ENCODE data around the gene TMEM218. TPM values are rescaled to one million over a fixed set of nuclear protein-coding genes. Genes with fewer than 3 reads are reported as not detected.

TMEM218 gene
- total and polyA plus RNA-seq, 12 donors = 19.3 to 42.3 (median 25.8) TPM

DNA sequence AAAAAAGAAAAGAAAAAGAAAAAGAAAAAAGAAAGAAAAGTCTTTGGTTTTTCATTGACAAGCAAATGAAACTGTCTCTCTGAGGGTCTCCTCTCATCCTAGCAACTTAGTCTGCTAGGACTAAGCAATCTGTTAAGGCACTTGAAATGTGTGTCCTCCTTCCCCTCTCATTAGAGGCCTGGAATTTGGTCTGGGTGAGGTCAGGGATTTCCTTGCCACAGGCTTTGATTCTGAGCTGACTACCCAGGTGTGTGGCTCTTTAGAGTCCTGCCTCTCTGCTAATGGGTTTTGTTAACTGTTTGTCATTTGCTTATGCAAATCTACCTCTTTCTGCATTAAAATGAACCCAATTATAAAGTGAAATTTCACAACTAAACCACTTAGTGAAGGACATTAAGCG is 34.8 kb upstream of the TMEM218 start:
- TF ChIP-seq, protein P1, sequence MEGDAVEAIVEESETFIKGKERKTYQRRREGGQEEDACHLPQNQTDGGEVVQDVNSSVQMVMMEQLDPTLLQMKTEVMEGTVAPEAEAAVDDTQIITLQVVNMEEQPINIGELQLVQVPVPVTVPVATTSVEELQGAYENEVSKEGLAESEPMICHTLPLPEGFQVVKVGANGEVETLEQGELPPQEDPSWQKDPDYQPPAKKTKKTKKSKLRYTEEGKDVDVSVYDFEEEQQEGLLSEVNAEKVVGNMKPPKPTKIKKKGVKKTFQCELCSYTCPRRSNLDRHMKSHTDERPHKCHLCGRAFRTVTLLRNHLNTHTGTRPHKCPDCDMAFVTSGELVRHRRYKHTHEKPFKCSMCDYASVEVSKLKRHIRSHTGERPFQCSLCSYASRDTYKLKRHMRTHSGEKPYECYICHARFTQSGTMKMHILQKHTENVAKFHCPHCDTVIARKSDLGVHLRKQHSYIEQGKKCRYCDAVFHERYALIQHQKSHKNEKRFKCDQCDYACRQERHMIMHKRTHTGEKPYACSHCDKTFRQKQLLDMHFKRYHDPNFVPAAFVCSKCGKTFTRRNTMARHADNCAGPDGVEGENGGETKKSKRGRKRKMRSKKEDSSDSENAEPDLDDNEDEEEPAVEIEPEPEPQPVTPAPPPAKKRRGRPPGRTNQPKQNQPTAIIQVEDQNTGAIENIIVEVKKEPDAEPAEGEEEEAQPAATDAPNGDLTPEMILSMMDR (IDR thresholded peaks at IDR 0.05) = no peak
- no peak for TF ChIP-seq POLR2A (IDR thresholded peaks at IDR 0.05)
- intact Hi-C loops (cut with DNase I) = loop anchor here in 1 of 2 donors (10.0 kb wide), 1 partner anchor 191 kb away; the partner anchor contains the start of gene CCDC15
- Histone ChIP-seq H3K4me3 (no peak overlapping the region), H3K27ac (no peak overlapping the region), H3K36me3 (replicated peaks in 1 of 2) (no peaks in the 10 kb centered on the region), H3K4me1 (replicated peaks in 1 of 2) (peaks cover 0 to 6% of the 10 kb centered on the region in 2 donors), H3K27me3 (no peaks in the 10 kb centered on the region), H3K9me3 (replicated peaks in 1 of 3) (no peaks in the 10 kb centered on the region)
- 72 to 93% (median 84%) methylated on average over 1 of the region's 1 CpG for WGBS, 4 donors
- DNase-seq = no peak

DNA sequence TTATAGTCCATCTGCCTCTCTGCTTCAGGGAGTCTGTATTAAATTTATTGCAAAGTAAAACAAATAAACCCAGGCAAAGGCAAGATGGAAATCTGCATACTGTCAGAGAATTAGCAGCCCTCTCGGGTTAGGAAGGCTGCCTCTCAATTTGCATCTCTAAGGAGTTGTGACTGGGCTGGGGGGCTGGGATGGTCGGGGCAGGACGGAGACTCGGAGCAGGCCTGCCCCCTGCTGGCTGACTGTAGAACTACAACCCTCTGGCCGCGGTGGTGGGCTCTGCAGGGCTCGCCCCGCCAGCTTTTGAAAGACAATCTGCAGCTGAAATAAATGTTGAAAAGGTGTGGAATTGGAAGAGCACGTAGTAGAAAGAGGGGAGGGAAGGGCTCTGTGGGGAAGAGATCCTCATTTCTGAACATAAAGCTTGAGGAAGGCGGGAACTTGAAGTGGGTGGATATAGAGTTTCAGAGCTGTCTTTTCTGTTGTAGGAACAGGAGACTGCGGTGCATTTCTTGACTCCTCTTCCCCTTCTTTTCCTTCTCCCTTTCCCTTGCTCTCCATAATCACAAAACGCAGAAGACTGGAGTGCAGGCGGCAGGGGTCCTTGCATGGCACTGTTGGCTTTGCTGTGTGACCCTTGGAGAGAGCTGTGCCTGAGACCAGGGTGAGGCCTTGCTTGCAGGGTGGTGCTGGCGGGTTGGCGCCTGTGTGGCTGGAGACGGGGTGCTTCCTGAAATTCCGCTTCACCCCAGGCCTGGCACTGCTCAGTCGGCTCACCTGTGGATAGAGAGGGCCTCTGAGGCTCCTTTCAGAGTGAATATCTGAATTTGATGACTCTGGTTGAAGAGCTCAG is 30.5 kb upstream of the TMEM218 start:
- no peaks in the 10 kb centered on the region for H3K9me3 ChIP-seq (replicated peaks in 1 of 3)
- DNase-seq = peak in 6 of 7 donors; percentile 45 to 65 (median 51)
- no peak for TF ChIP-seq POLR2A (IDR thresholded peaks at IDR 0.05)
- TF ChIP-seq, protein P1 (IDR thresholded peaks at IDR 0.05) = peak; percentile 86 to 98 (median 96)
- intact Hi-C loops (cut with DNase I) = loop anchor here (5.0 to 10.0 kb wide), 2 partner anchors 180 to 187 kb away; partner anchors contain the start of gene CCDC15 (in 1 of the 2)
- no peak overlapping the region for H3K4me3 ChIP-seq
- H3K4me1 ChIP-seq (replicated peaks in 1 of 2) = peaks cover 0 to 10% of the 10 kb centered on the region in 2 donors
- H3K36me3 ChIP-seq (replicated peaks in 1 of 2) = no peaks in the 10 kb centered on the region
- 32 to 40% (median 34%) methylated on average over 16 to 18 of the region's 18 CpGs for WGBS, 4 donors
- H3K27me3 ChIP-seq = no peaks in the 10 kb centered on the region
- no peak overlapping the region for H3K27ac ChIP-seq

DNA sequence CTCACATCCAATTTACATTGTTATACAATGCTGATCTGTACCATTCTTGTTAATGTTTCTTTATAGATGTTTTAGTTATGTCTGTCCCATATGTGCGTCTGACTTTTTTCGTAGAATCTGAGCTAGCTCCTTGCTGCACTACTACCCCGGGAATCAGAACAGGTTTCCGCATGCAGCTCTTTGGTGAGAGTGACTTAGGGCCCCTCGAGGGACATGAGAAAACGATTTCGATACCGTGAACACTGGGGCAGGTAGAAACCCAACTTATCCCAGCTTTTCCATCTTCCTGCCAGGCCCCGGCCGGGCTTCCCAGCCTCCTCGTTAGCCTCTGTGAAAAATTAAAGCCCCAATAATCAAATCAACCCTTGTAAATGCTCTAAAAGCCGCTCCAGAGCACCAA is 29.8 kb upstream of the TMEM218 start:
- no peak for TF ChIP-seq POLR2A (IDR thresholded peaks at IDR 0.05)
- TF ChIP-seq, protein P1 (IDR thresholded peaks at IDR 0.05) = no peak
- Histone ChIP-seq H3K4me1 (replicated peaks in 1 of 2) (peaks cover 0 to 10% of the 10 kb centered on the region in 2 donors), H3K27ac (no peak overlapping the region), H3K9me3 (replicated peaks in 1 of 3) (no peaks in the 10 kb centered on the region), H3K27me3 (no peaks in the 10 kb centered on the region), H3K36me3 (replicated peaks in 1 of 2) (no peaks in the 10 kb centered on the region), H3K4me3 (no peak overlapping the region)
- peak in 1 of 7 donors; percentile 23 for DNase-seq
- WGBS, 4 donors = 63 to 69% (median 64%) methylated on average over 12 of the region's 12 CpGs
- intact Hi-C loops (cut with DNase I) = loop anchor here (5.0 to 10.0 kb wide), 2 partner anchors 179 to 186 kb away; partner anchors contain the start of gene CCDC15 (in 1 of the 2)

DNA sequence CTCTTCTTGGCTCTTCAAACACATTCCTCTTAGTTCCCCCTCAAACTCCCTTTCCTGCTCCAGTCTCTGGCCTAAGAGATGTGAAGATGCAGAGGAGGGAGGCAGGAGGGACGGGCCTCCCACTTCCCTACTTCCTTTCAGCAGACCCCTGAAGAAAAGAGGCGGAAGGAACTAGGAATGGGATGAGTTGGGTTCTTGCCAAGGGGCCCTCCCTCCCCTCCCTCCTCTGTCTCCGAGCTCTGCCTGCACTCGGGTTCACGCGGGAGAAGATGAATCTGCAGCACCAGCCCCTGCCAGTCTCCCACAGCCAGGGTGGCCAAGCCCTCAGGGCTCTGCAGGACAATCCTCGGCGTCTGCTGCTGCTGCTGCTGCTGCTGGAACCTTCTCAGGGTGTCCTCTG is 28.8 kb upstream of the TMEM218 start:
- intact Hi-C loops (cut with DNase I) = loop anchor here (5.0 to 10.0 kb wide), 2 partner anchors 178 to 185 kb away; partner anchors contain the start of gene CCDC15 (in 1 of the 2)
- Histone ChIP-seq H3K36me3 (replicated peaks in 1 of 2) (no peaks in the 10 kb centered on the region), H3K27me3 (no peaks in the 10 kb centered on the region), H3K9me3 (replicated peaks in 1 of 3) (no peaks in the 10 kb centered on the region), H3K27ac (no peak overlapping the region), H3K4me1 (replicated peaks in 1 of 2) (peaks cover 0 to 10% of the 10 kb centered on the region in 2 donors), H3K4me3 (no peak overlapping the region)
- no peak for DNase-seq
- 30 to 61% (median 49%) methylated on average over 4 to 8 of the region's 8 CpGs for WGBS, 4 donors
- no peak for TF ChIP-seq POLR2A (IDR thresholded peaks at IDR 0.05)
- TF ChIP-seq, protein P1 (IDR thresholded peaks at IDR 0.05) = no peak

Measured in adrenal gland (tissue), 12 donors.